HepG2 (cell line): Measurements from ENCODE around the gene RAET1E. TPM values are rescaled to one million over a fixed set of nuclear protein-coding genes. Genes with fewer than 3 reads are reported as not detected.

Source experiments
- CREM ChIP-seq, 2 experiments: sonication (generic) in 1 of 2; formaldehyde crosslinking in 1 of 2; IDR thresholded peaks; 2 replicates each; pipeline versions ENCODE4 v1.4.0 to v1.6.1; 2016 to 2020; ENCODE audit warnings: antibody characterized with exemption in 1 of 2, mild to moderate bottlenecking in 1 of 2, missing genetic modification reagents in 1 of 2
- DBP ChIP-seq: sonication (generic); formaldehyde crosslinking; IDR thresholded peaks from 2 replicates; pipeline ENCODE4 v1.4.0; 2020; ENCODE audit warnings: missing genetic modification reagents; ENCODE audit errors: not compliant biosample characterization
- FUBP1 ChIP-seq: sonication (generic); formaldehyde crosslinking; IDR thresholded peaks from 2 replicates; pipeline ENCODE4 v1.5.1; 2020; ENCODE audit warnings: missing genetic modification reagents, mild to moderate bottlenecking, borderline replicate concordance
- KAT8 ChIP-seq: IDR thresholded peaks from 2 replicates; pipeline ENCODE4 v1.6.1; 2016; ENCODE audit warnings: missing genetic modification reagents, missing compliant biosample characterization
- MAZ ChIP-seq, 2 experiments: sonication (generic) in 1 of 2; formaldehyde crosslinking in 1 of 2; IDR thresholded peaks; 2 replicates each; pipeline versions ENCODE4 v1.5.0 to v1.6.1; 2012 to 2020; ENCODE audit warnings: low read depth in 2 of 2, mild to moderate bottlenecking in 2 of 2, borderline replicate concordance in 1 of 2, improper control_type of control experiment in 1 of 2, low read length in 1 of 2, missing genetic modification reagents in 1 of 2, moderate library complexity in 1 of 2
- TRIM24 ChIP-seq: sonication (generic); formaldehyde crosslinking; IDR thresholded peaks from 2 replicates; pipeline ENCODE4 v1.8.0; 2022; ENCODE audit warnings: mild to moderate bottlenecking, missing genetic modification reagents
- ZFP91 ChIP-seq: sonication (generic); formaldehyde crosslinking; IDR thresholded peaks from 2 replicates; pipeline ENCODE4 v1.9.0; 2022; ENCODE audit warnings: missing genetic modification reagents, mild to moderate bottlenecking, borderline replicate concordance
- ZMYM4 ChIP-seq: sonication (generic); formaldehyde crosslinking; IDR thresholded peaks from 2 replicates; pipeline ENCODE4 v1.8.1; 2023; ENCODE audit warnings: mild to moderate bottlenecking, missing genetic modification reagents
- ZNF446 ChIP-seq: sonication (generic); formaldehyde crosslinking; IDR thresholded peaks from 2 replicates; pipeline ENCODE4 v1.5.0; 2020; ENCODE audit warnings: mild to moderate bottlenecking, missing genetic modification reagents
- ZNF570 ChIP-seq: sonication (generic); formaldehyde crosslinking; IDR thresholded peaks from 2 replicates; pipeline ENCODE4 v1.4.0; 2020; ENCODE audit warnings: mild to moderate bottlenecking, missing genetic modification reagents, borderline replicate concordance
- ZNF607 ChIP-seq: sonication (generic); formaldehyde crosslinking; IDR thresholded peaks from 2 replicates; pipeline ENCODE4 v1.5.1; 2020; ENCODE audit warnings: missing genetic modification reagents, mild to moderate bottlenecking, borderline replicate concordance
- ZNF672 ChIP-seq: sonication (generic); formaldehyde crosslinking; IDR thresholded peaks from 2 replicates; pipeline ENCODE4 v1.8.1; 2022; ENCODE audit warnings: missing genetic modification reagents
- ZNF678 ChIP-seq: sonication (generic); formaldehyde crosslinking; IDR thresholded peaks from 2 replicates; pipeline ENCODE4 v1.4.0; 2020; ENCODE audit warnings: mild to moderate bottlenecking, missing genetic modification reagents
- ZNF75D ChIP-seq: sonication (generic); formaldehyde crosslinking; IDR thresholded peaks from 2 replicates; pipeline ENCODE4 v1.8.1; 2023; ENCODE audit warnings: missing genetic modification reagents, mild to moderate bottlenecking, borderline replicate concordance
- polyA plus RNA-seq, 8 experiments: library from polyadenylated mRNA; depleted of rRNA in 3 of 8; stranded (reverse) in 7 of 8; unstranded in 1 of 8; fragments of >200 nt; fragmentation: Illumina TruSeq in 4 of 8; extraction: Trizol in 4 of 8; gene quantifications; 2 replicates each; pipeline versions ENCODE4 v1.2.1 to v1.2.3, GENCODE V29; 2011 to 2016; ENCODE audit warnings: low read depth in 4 of 8, missing spikeins in 1 of 8, mixed read lengths in 1 of 8; ENCODE audit not compliant: insufficient read depth in 1 of 8
- total RNA-seq, 5 experiments: library from RNA; depleted of rRNA; stranded (reverse); fragments of >200 nt; fragmentation: Illumina TruSeq; extraction: Trizol; gene quantifications; 2 replicates each; pipeline ENCODE4 v1.2.3, GENCODE V29; 2016; ENCODE audit warnings: low read depth in 1 of 5
- TF ChIP-seq, protein P1 (sequence below): sonication (generic); formaldehyde crosslinking; conservative IDR thresholded peaks from 2 replicates; pipeline ENCODE4 v1.4.0; 2020; ENCODE audit warnings: mild to moderate bottlenecking, missing genetic modification reagents, moderate library complexity
- TF ChIP-seq, protein P2 (sequence below): sonication (generic); formaldehyde crosslinking; IDR thresholded peaks from 2 replicates; pipeline ENCODE4 v1.8.0; 2022; ENCODE audit warnings: missing genetic modification reagents, low read depth, mild to moderate bottlenecking, borderline replicate concordance

The RAET1E gene
- total and polyA plus RNA-seq, 2 of the 13 experiments (the other 11 are each of a cell fraction or from before 2014, with no cell fraction given), result not detected

GRCh38 chr6:149860834-149861602 lies 36.9 kb downstream of the RAET1E start (continued):
- TF ChIP-seq ZNF75D (no peak), FUBP1 (CRISPR knock-in tag) (no peak; the same call in 1 of the 2 replicates), ZNF446 (CRISPR knock-in tag) (no peak), ZFP91 (CRISPR knock-in tag) (peak; percentile 61), DBP (CRISPR knock-in tag) (peak; percentile 30), CREM (IDR thresholded peaks at IDR 0.05) (peak; percentile 68), CREM (CRISPR knock-in tag; IDR thresholded peaks at IDR 0.05) (no peak), ZNF607 (CRISPR knock-in tag) (no peak), ZMYM4 (peak; percentile 62), KAT8 (peak; percentile 40; the same call in 1 of the 2 replicates), TRIM24 (CRISPR knock-in tag) (no peak), MAZ (IDR thresholded peaks at IDR 0.05; ENCODE audit: borderline replicate concordance, low read depth, low read length) (no peak), MAZ (CRISPR knock-in tag; IDR thresholded peaks at IDR 0.05; ENCODE audit: low read depth) (no peak), ZNF570 (CRISPR knock-in tag) (no peak), ZNF672 (CRISPR knock-in tag) (no peak), ZNF678 (no peak)
- TF ChIP-seq, protein P1, sequence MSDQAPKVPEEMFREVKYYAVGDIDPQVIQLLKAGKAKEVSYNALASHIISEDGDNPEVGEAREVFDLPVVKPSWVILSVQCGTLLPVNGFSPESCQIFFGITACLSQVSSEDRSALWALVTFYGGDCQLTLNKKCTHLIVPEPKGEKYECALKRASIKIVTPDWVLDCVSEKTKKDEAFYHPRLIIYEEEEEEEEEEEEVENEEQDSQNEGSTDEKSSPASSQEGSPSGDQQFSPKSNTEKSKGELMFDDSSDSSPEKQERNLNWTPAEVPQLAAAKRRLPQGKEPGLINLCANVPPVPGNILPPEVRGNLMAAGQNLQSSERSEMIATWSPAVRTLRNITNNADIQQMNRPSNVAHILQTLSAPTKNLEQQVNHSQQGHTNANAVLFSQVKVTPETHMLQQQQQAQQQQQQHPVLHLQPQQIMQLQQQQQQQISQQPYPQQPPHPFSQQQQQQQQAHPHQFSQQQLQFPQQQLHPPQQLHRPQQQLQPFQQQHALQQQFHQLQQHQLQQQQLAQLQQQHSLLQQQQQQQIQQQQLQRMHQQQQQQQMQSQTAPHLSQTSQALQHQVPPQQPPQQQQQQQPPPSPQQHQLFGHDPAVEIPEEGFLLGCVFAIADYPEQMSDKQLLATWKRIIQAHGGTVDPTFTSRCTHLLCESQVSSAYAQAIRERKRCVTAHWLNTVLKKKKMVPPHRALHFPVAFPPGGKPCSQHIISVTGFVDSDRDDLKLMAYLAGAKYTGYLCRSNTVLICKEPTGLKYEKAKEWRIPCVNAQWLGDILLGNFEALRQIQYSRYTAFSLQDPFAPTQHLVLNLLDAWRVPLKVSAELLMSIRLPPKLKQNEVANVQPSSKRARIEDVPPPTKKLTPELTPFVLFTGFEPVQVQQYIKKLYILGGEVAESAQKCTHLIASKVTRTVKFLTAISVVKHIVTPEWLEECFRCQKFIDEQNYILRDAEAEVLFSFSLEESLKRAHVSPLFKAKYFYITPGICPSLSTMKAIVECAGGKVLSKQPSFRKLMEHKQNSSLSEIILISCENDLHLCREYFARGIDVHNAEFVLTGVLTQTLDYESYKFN (CRISPR knock-in tag), result peak; percentile 93
- TF ChIP-seq, protein P2, sequence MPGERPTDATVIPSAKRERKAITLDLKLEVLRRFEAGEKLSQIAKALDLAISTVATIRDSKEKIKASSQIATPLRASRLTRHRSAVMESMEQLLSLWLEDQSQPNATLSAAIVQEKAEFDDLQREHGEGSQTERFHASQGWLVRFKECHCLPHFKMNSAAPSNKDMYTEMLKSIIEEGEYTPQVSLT, result no peak
